Activated naive CD4-positive, alpha-beta T cell treated with anti-CD3 and anti-CD28 coated beads, Interleukin-2, amount 10 ng/mL, durations not matched to agents 7 days and 5 days (primary cell): ENCODE results near the gene TRIM2.
"Not testable (repeated sequence)": the region's sequence is repeated elsewhere in the genome, so short reads cannot be mapped to it uniquely, and the experiment has no call there.

Experiments
- CTCF ChIA-PET: fragments of 350-600 bp; sonication (Branson Sonifier 250); formaldehyde crosslinking; loops from one replicate; lab custom pipeline; 2021; ENCODE audit warnings: antibody characterized with exemption; lab: Charles Lee
- DNase-seq: peaks from one replicate; pipeline ENCODE4 v3.0.0-alpha.2; 2020
- H3K27ac Mint-ChIP-seq: one replicate; pipeline ENCODE4 v1.8.0; 2021; ENCODE audit warnings: mild to moderate bottlenecking, moderate library complexity, mixed read lengths
- H3K27me3 Mint-ChIP-seq: one replicate; pipeline ENCODE4 v1.8.0; 2021; ENCODE audit warnings: mild to moderate bottlenecking, mixed read lengths
- H3K36me3 Mint-ChIP-seq: one replicate; pipeline ENCODE4 v1.8.0; 2021; ENCODE audit warnings: mixed read lengths
- H3K4me1 Mint-ChIP-seq: one replicate; pipeline ENCODE4 v1.8.0; 2021; ENCODE audit warnings: mixed read lengths
- H3K4me3 Mint-ChIP-seq: one replicate; pipeline ENCODE4 v1.8.0; 2021; ENCODE audit warnings: mild to moderate bottlenecking, moderate library complexity, mixed read lengths
- H3K9me3 Mint-ChIP-seq: one replicate; pipeline ENCODE4 v1.8.0; 2021; ENCODE audit warnings: mixed read lengths

The TRIM2 gene

GRCh38 chr4:153176938-153177337, 27.3 kb upstream of the TRIM2 start:
- H3K36me3 Mint-ChIP-seq = no peaks in the 10 kb centered on the region
- no peak overlapping the region for H3K27ac Mint-ChIP-seq
- no peaks in the 10 kb centered on the region for H3K4me1 Mint-ChIP-seq
- H3K9me3 Mint-ChIP-seq = no peaks in the 10 kb centered on the region
- H3K4me3 Mint-ChIP-seq = no peak overlapping the region
- DNase-seq = no peak
- H3K27me3 Mint-ChIP-seq = peaks cover 4% of the 10 kb centered on the region
- CTCF ChIA-PET = no interaction called here

- H3K4me3 Mint-ChIP-seq = no peak overlapping the region
- no peak for DNase-seq
- H3K9me3 Mint-ChIP-seq = no peaks in the 10 kb centered on the region
- CTCF ChIA-PET = interaction anchor here (0.6 to 0.9 kb wide), 2 partner anchors 29 to 35 kb away, joined by 3 read pairs; no protein-coding TSS in a partner anchor
- peaks cover 4% of the 10 kb centered on the region for H3K27me3 Mint-ChIP-seq
- no peaks in the 10 kb centered on the region for H3K4me1 Mint-ChIP-seq
- no peaks in the 10 kb centered on the region for H3K36me3 Mint-ChIP-seq
- no peak overlapping the region for H3K27ac Mint-ChIP-seq
These were observed 26.4 kb upstream of the TRIM2 start for GRCh38 chr4:153177841-153178240.

- Mint-ChIP-seq H3K27ac (no peak overlapping the region), H3K4me1 (no peaks in the 10 kb centered on the region), H3K9me3 (no peaks in the 10 kb centered on the region), H3K27me3 (peaks cover 8% of the 10 kb centered on the region), H3K36me3 (no peaks in the 10 kb centered on the region), H3K4me3 (no peak overlapping the region)
- no peak for DNase-seq
- CTCF ChIA-PET = interaction anchor here (0.8 to 1.3 kb wide), 2 partner anchors 19 to 570 kb away, joined by 3 to 4 read pairs; no protein-coding TSS in a partner anchor
These were observed 25.1 kb upstream of the TRIM2 start for GRCh38 chr4:153179100-153179499.

- CTCF ChIA-PET = no interaction called here
- H3K27ac Mint-ChIP-seq = no peak overlapping the region
These were observed 22.9 kb upstream of the TRIM2 start for GRCh38 chr4:153181293-153181692.

GRCh38 chr4:153181700-153182099, 22.5 kb upstream of the TRIM2 start:
- Mint-ChIP-seq H3K4me3 (no peak overlapping the region), H3K4me1 (no peaks in the 10 kb centered on the region), H3K9me3 (no peaks in the 10 kb centered on the region), H3K36me3 (no peaks in the 10 kb centered on the region), H3K27ac (no peak overlapping the region), H3K27me3 (peaks cover 8% of the 10 kb centered on the region)
- DNase-seq = no peak
- CTCF ChIA-PET = interaction anchor here (0.6 kb wide), 1 partner anchor 468 kb away, joined by 3 read pairs; no protein-coding TSS in a partner anchor

More at GRCh38 chr4:153181293-153181692, 22.9 kb upstream of the TRIM2 start:
- H3K36me3 Mint-ChIP-seq = no peaks in the 10 kb centered on the region
- H3K27me3 Mint-ChIP-seq = peaks cover 8% of the 10 kb centered on the region
- no peak for DNase-seq
- no peaks in the 10 kb centered on the region for H3K9me3 Mint-ChIP-seq
- no peak overlapping the region for H3K4me3 Mint-ChIP-seq
- no peaks in the 10 kb centered on the region for H3K4me1 Mint-ChIP-seq

GRCh38 chr4:153183146-153183545, 21.1 kb upstream of the TRIM2 start:
- CTCF ChIA-PET = no interaction called here
- H3K9me3 Mint-ChIP-seq = no peaks in the 10 kb centered on the region
- no peaks in the 10 kb centered on the region for H3K4me1 Mint-ChIP-seq
- H3K4me3 Mint-ChIP-seq = no peak overlapping the region
- no peak overlapping the region for H3K27ac Mint-ChIP-seq
- DNase-seq = no peak
- H3K36me3 Mint-ChIP-seq = no peaks in the 10 kb centered on the region
- peaks cover 13% of the 10 kb centered on the region for H3K27me3 Mint-ChIP-seq

GRCh38 chr4:153185331-153185852, 18.9 kb upstream of the TRIM2 start:
- Mint-ChIP-seq H3K4me3 (no peak overlapping the region), H3K36me3 (no peaks in the 10 kb centered on the region), H3K27ac (no peak overlapping the region), H3K4me1 (no peaks in the 10 kb centered on the region), H3K27me3 (peaks cover 13% of the 10 kb centered on the region), H3K9me3 (no peaks in the 10 kb centered on the region)
- CTCF ChIA-PET = no interaction called here
- no peak for DNase-seq

GRCh38 chr4:153186046-153186728, 18.1 kb upstream of the TRIM2 start:
- H3K4me1 Mint-ChIP-seq = no peaks in the 10 kb centered on the region
- no peak overlapping the region for H3K4me3 Mint-ChIP-seq
- no peak overlapping the region for H3K27ac Mint-ChIP-seq
- H3K27me3 Mint-ChIP-seq = peaks cover 13% of the 10 kb centered on the region
- H3K9me3 Mint-ChIP-seq = no peaks in the 10 kb centered on the region
- H3K36me3 Mint-ChIP-seq = no peaks in the 10 kb centered on the region
- no peak for DNase-seq
- CTCF ChIA-PET = no interaction called here

GRCh38 chr4:153189016-153189801, 15.0 kb upstream of the TRIM2 start:
- no peak overlapping the region for H3K4me3 Mint-ChIP-seq
- CTCF ChIA-PET = interaction anchor here (0.6 kb wide), 1 partner anchor 223 kb away, joined by 3 read pairs; no protein-coding TSS in a partner anchor
- DNase-seq = no peak
- H3K9me3 Mint-ChIP-seq = no peaks in the 10 kb centered on the region
- H3K27ac Mint-ChIP-seq = no peak overlapping the region
- peaks cover 13% of the 10 kb centered on the region for H3K27me3 Mint-ChIP-seq
- H3K36me3 Mint-ChIP-seq = no peaks in the 10 kb centered on the region
- no peaks in the 10 kb centered on the region for H3K4me1 Mint-ChIP-seq

GRCh38 chr4:153191795-153192363, 12.4 kb upstream of the TRIM2 start:
- Mint-ChIP-seq H3K9me3 (no peaks in the 10 kb centered on the region), H3K4me1 (peaks cover 3% of the 10 kb centered on the region), H3K27me3 (peaks cover 18% of the 10 kb centered on the region), H3K36me3 (no peaks in the 10 kb centered on the region), H3K27ac (no peak overlapping the region), H3K4me3 (no peak overlapping the region)
- CTCF ChIA-PET = no interaction called here
- DNase-seq = no peak

- H3K4me1 Mint-ChIP-seq = peaks cover 3% of the 10 kb centered on the region
- no peak for DNase-seq
- no peaks in the 10 kb centered on the region for H3K9me3 Mint-ChIP-seq
- CTCF ChIA-PET = no interaction called here
- H3K36me3 Mint-ChIP-seq = no peaks in the 10 kb centered on the region
- H3K27ac Mint-ChIP-seq = no peak overlapping the region
- peaks cover 10% of the 10 kb centered on the region for H3K27me3 Mint-ChIP-seq
- H3K4me3 Mint-ChIP-seq = no peak overlapping the region
These were observed 6.9 kb upstream of the TRIM2 start for GRCh38 chr4:153197301-153197700.

GRCh38 chr4:153198719-153199118, 5.5 kb upstream of the TRIM2 start:
- no peak for DNase-seq
- CTCF ChIA-PET = no interaction called here
- H3K4me3 Mint-ChIP-seq = no peak overlapping the region
- no peaks in the 10 kb centered on the region for H3K36me3 Mint-ChIP-seq
- H3K27ac Mint-ChIP-seq = no peak overlapping the region
- no peaks in the 10 kb centered on the region for H3K9me3 Mint-ChIP-seq
- H3K4me1 Mint-ChIP-seq = peaks cover 3% of the 10 kb centered on the region
- H3K27me3 Mint-ChIP-seq = peaks cover 8% of the 10 kb centered on the region

GRCh38 chr4:153203746-153204145, 497 bp upstream of the TRIM2 start:
- Mint-ChIP-seq H3K4me1 (peaks cover 26% of the 10 kb centered on the region), H3K27me3 (peaks cover 29% of the 10 kb centered on the region)
- H3K27ac Mint-ChIP-seq, H3K36me3 Mint-ChIP-seq, DNase-seq, H3K4me3 Mint-ChIP-seq, H3K9me3 Mint-ChIP-seq: not testable (repeated sequence)
- CTCF ChIA-PET = interaction anchor here (0.6 kb wide), 1 partner anchor 115 kb away, joined by 3 read pairs; no protein-coding TSS in a partner anchor
